PC-3 (cell line): ENCODE measurements around the gene TPCN2.

ENCODE experiments used
- EZH2 ChIP-seq: fragments of 300-600 bp; sonication (generic); IDR thresholded peaks from one replicate; pipeline ENCODE4 v1.6.1; 2017; ENCODE audit warnings: antibody characterized with exemption, mild to moderate bottlenecking, low read length; ENCODE audit not compliant: unreplicated experiment
- EZH2phosphoT487 ChIP-seq: fragments of 300-600 bp; sonication (generic); IDR thresholded peaks from 2 replicates; pipeline ENCODE4 v1.6.1; 2018; ENCODE audit warnings: mild to moderate bottlenecking, antibody characterized with exemption, low read length, borderline replicate concordance
- TF ChIP-seq, protein P1 (sequence below): fragments of 300-600 bp; sonication (generic); conservative IDR thresholded peaks from 2 replicates; pipeline ENCODE4 v1.5.1; 2017; ENCODE audit warnings: antibody characterized with exemption, low read depth, mild to moderate bottlenecking, low read length

GRCh38 chr11:69092263-69092662, 43.5 kb downstream of the TPCN2 start:
- TF ChIP-seq, protein P1, sequence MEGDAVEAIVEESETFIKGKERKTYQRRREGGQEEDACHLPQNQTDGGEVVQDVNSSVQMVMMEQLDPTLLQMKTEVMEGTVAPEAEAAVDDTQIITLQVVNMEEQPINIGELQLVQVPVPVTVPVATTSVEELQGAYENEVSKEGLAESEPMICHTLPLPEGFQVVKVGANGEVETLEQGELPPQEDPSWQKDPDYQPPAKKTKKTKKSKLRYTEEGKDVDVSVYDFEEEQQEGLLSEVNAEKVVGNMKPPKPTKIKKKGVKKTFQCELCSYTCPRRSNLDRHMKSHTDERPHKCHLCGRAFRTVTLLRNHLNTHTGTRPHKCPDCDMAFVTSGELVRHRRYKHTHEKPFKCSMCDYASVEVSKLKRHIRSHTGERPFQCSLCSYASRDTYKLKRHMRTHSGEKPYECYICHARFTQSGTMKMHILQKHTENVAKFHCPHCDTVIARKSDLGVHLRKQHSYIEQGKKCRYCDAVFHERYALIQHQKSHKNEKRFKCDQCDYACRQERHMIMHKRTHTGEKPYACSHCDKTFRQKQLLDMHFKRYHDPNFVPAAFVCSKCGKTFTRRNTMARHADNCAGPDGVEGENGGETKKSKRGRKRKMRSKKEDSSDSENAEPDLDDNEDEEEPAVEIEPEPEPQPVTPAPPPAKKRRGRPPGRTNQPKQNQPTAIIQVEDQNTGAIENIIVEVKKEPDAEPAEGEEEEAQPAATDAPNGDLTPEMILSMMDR, result no peak
- TF ChIP-seq EZH2 (no peak), EZH2phosphoT487 (no peak)
